ENCODE measurements around the gene DCDC2C. TPM values are rescaled to one million over a fixed set of nuclear protein-coding genes. Genes with fewer than 3 reads are reported as not detected.

Gene DCDC2C
- total RNA-seq, 1 experiment from 2014 or later = not detected

- no peaks in the 10 kb centered on the region for H3K9me3 Mint-ChIP-seq (ENCODE audit: unreplicated experiment)
- H3K4me3 Mint-ChIP-seq (ENCODE audit: unreplicated experiment) = no peak overlapping the region
- H3K27me3 Mint-ChIP-seq (ENCODE audit: insufficient read depth, unreplicated experiment) = peaks cover 32% of the 10 kb centered on the region
- ChIA-PET POLR2A (no interaction called here), CTCF (no interaction called here)
- no peaks in the 10 kb centered on the region for H3K4me1 Mint-ChIP-seq (ENCODE audit: low read depth, unreplicated experiment)
- no peak overlapping the region for H3K4me3 ChIP-seq (ENCODE audit: low read depth, low read length)
- no peaks in the 10 kb centered on the region for H3K9me3 ChIP-seq
- H3K36me3 ChIP-seq (ENCODE audit: control insufficient read depth, insufficient read depth, low read length) = no peaks in the 10 kb centered on the region
- no peaks in the 10 kb centered on the region for H3K27me3 ChIP-seq (replicated peaks; ENCODE audit: control insufficient read depth, insufficient read depth, low read length)
- H3K27ac Mint-ChIP-seq (ENCODE audit: unreplicated experiment) = no peak overlapping the region
- BruUV-seq (replicated peaks) = no TSS peak
- DNase-seq = no peak
- no peaks in the 10 kb centered on the region for H3K4me1 ChIP-seq
- TF ChIP-seq CTCF (IDR thresholded peaks at IDR 0.05; ENCODE audit: insufficient read depth in 1 of 2, low read depth in 1 of 2, low read length in 1 of 2, severe bottlenecking in 1 of 2, unreplicated experiment in 1 of 2) = no peak
- no peaks in the 10 kb centered on the region for H3K36me3 Mint-ChIP-seq (ENCODE audit: insufficient read depth, unreplicated experiment)
- intact Hi-C loops (cut with micrococcal nuclease; ENCODE audit: unreplicated experiment) = no loop called here
Measured at GRCh38 chr2:3774336-3774735, 71.0 kb downstream of the DCDC2C start.

GRCh38 chr2:3776311-3776710, 72.9 kb downstream of the DCDC2C start:
- H3K4me1 ChIP-seq = no peaks in the 10 kb centered on the region
- intact Hi-C loops (cut with micrococcal nuclease; ENCODE audit: unreplicated experiment) = no loop called here
- ChIA-PET CTCF (no interaction called here), POLR2A (no interaction called here)
- BruUV-seq (replicated peaks) = no TSS peak
- Mint-ChIP-seq H3K36me3 (ENCODE audit: insufficient read depth, unreplicated experiment) (no peaks in the 10 kb centered on the region), H3K27ac (ENCODE audit: unreplicated experiment) (no peak overlapping the region), H3K4me1 (ENCODE audit: low read depth, unreplicated experiment) (no peaks in the 10 kb centered on the region), H3K4me3 (ENCODE audit: unreplicated experiment) (no peak overlapping the region), H3K27me3 (ENCODE audit: insufficient read depth, unreplicated experiment) (peaks cover 26% of the 10 kb centered on the region), H3K9me3 (ENCODE audit: unreplicated experiment) (no peaks in the 10 kb centered on the region)
- H3K36me3 ChIP-seq (ENCODE audit: control insufficient read depth, insufficient read depth, low read length) = no peaks in the 10 kb centered on the region
- no peak for DNase-seq
- no peak for TF ChIP-seq CTCF (IDR thresholded peaks at IDR 0.05; ENCODE audit: insufficient read depth in 1 of 2, low read depth in 1 of 2, low read length in 1 of 2, severe bottlenecking in 1 of 2, unreplicated experiment in 1 of 2)
- H3K4me3 ChIP-seq (ENCODE audit: low read depth, low read length) = no peak overlapping the region
- no peaks in the 10 kb centered on the region for H3K27me3 ChIP-seq (replicated peaks; ENCODE audit: control insufficient read depth, insufficient read depth, low read length)
- H3K9me3 ChIP-seq = no peaks in the 10 kb centered on the region

- Mint-ChIP-seq H3K27me3 (ENCODE audit: insufficient read depth, unreplicated experiment) (peaks cover 26% of the 10 kb centered on the region), H3K9me3 (ENCODE audit: unreplicated experiment) (no peaks in the 10 kb centered on the region), H3K4me1 (ENCODE audit: low read depth, unreplicated experiment) (no peaks in the 10 kb centered on the region), H3K27ac (ENCODE audit: unreplicated experiment) (no peak overlapping the region), H3K36me3 (ENCODE audit: insufficient read depth, unreplicated experiment) (no peaks in the 10 kb centered on the region), H3K4me3 (ENCODE audit: unreplicated experiment) (no peak overlapping the region)
- POLR2A ChIA-PET = no interaction called here
- H3K27me3 ChIP-seq (replicated peaks; ENCODE audit: control insufficient read depth, insufficient read depth, low read length) = no peaks in the 10 kb centered on the region
- DNase-seq = no peak
- CTCF ChIA-PET = no interaction called here
- no peak overlapping the region for H3K4me3 ChIP-seq (ENCODE audit: low read depth, low read length)
- no peaks in the 10 kb centered on the region for H3K4me1 ChIP-seq
- BruUV-seq (replicated peaks) = no TSS peak
- H3K9me3 ChIP-seq = no peaks in the 10 kb centered on the region
- intact Hi-C loops (cut with micrococcal nuclease; ENCODE audit: unreplicated experiment) = no loop called here
- no peaks in the 10 kb centered on the region for H3K36me3 ChIP-seq (ENCODE audit: control insufficient read depth, insufficient read depth, low read length)
- no peak for TF ChIP-seq CTCF (IDR thresholded peaks at IDR 0.05; ENCODE audit: insufficient read depth in 1 of 2, low read depth in 1 of 2, low read length in 1 of 2, severe bottlenecking in 1 of 2, unreplicated experiment in 1 of 2)
Measured at GRCh38 chr2:3777966-3778365, 74.6 kb downstream of the DCDC2C start.
